HCT116 (cell line): Measurements from ENCODE around the gene KLHDC7B. TPM values are rescaled to one million over a fixed set of nuclear protein-coding genes. Genes with fewer than 3 reads are reported as not detected.

Source experiments
- ATAC-seq: fragments of 200-7000 bp; cut with Tn5 transposase; 2 replicates; pipeline ENCODE4 v1.9.1; 2020; ENCODE audit warnings: mild to moderate bottlenecking, moderate library complexity
- BruUV-seq: library from RNA; stranded (reverse); fragments of 400-500 nt; replicated peaks from 2 replicates; lab custom pipeline; 2021; lab: Mats Ljungman, UMichigan
- CTCF ChIA-PET: fragments of 300-600 bp; sonication (Branson Sonifier 250); formaldehyde crosslinking; loops from one replicate; lab custom pipeline; 2021; ENCODE audit warnings: antibody characterized with exemption; lab: Charles Lee
- POLR2A ChIA-PET: fragments of 300-600, 350-600 bp; sonication (Branson Sonifier 250); formaldehyde crosslinking; loops from one replicate; lab custom pipeline; 2021; ENCODE audit warnings: antibody characterized with exemption; lab: Charles Lee
- RAD21 ChIA-PET, 2 experiments: fragments of 300-600 bp; sonication (Branson Sonifier 250); formaldehyde crosslinking; loops; one replicate each; lab custom pipeline; 2023; ENCODE audit warnings: low total read pairs in 2 of 2; ENCODE audit not compliant: uncharacterized antibody in 2 of 2, unreplicated experiment in 2 of 2, low non-redundant PET in 1 of 2; lab: Charles Lee
- DNase-seq: peaks from one replicate; pipeline ENCODE4 v3.0.0-alpha.2; 2010; ENCODE audit warnings: low read depth, low spot score
- H2AFZ ChIP-seq: fragments of 200-600 bp; shearing (Covaris generic), sonication (generic); 2 replicates; pipeline ENCODE4 v1.6.1; 2017; ENCODE audit warnings: low read depth, mixed run types, mixed read lengths, antibody characterized with exemption, low read length; ENCODE audit not compliant: poor library complexity, severe bottlenecking
- H3K27ac ChIP-seq: 2 replicates; pipeline ENCODE4 v1.5.1; 2012; ENCODE audit warnings: low read depth, low read length
- H3K27me3 ChIP-seq: fragments of 200-600 bp; sonication (generic); 2 replicates; pipeline ENCODE4 v1.6.1; 2016; ENCODE audit warnings: mixed run types, low read length, mixed read lengths; ENCODE audit not compliant: insufficient read depth
- H3K36me3 ChIP-seq, 2 experiments: fragments of 200-500 bp in 1 of 2; fragments of 200-600 bp in 1 of 2; sonication (Bioruptor generic) in 1 of 2; sonication (generic) in 1 of 2; 2 replicates each; pipeline versions ENCODE4 v1.5.1 to v1.6.1; 2014 to 2016; ENCODE audit warnings: low read length in 2 of 2, inconsistent platforms in 1 of 2, mixed read lengths in 1 of 2, mixed run types in 1 of 2; ENCODE audit not compliant: insufficient read depth in 2 of 2, control insufficient read depth in 1 of 2
- H3K4me1 ChIP-seq, 2 experiments: fragments of 200-600 bp in 1 of 2; sonication (generic) in 1 of 2; 2 replicates each; pipeline versions ENCODE4 v1.5.1 to v1.6.1; 2012 to 2017; ENCODE audit warnings: low read length in 2 of 2, inconsistent platforms in 1 of 2, mild to moderate bottlenecking in 1 of 2, mixed read lengths in 1 of 2, mixed run types in 1 of 2, moderate library complexity in 1 of 2; ENCODE audit not compliant: insufficient read depth in 2 of 2, control insufficient read depth in 1 of 2
- H3K4me2 ChIP-seq: fragments of 200-600 bp; sonication (generic); 2 replicates; pipeline ENCODE4 v1.6.1; 2017; ENCODE audit warnings: mixed run types, low read length, mixed read lengths
- H3K4me3 ChIP-seq, 2 experiments: fragments of 200-600 bp in 1 of 2; sonication (generic) in 1 of 2; replicated peaks in 1 of 2; 2 replicates each; pipeline ENCODE4 v1.5.1; 2011 to 2016; ENCODE audit warnings: low read length in 2 of 2, control low read depth in 1 of 2, low read depth in 1 of 2, mild to moderate bottlenecking in 1 of 2, mixed read lengths in 1 of 2, mixed run types in 1 of 2
- H3K79me2 ChIP-seq: fragments of 200-600 bp; sonication (generic); 2 replicates; pipeline ENCODE4 v1.6.1; 2017; ENCODE audit warnings: mild to moderate bottlenecking, mixed run types, low read length, moderate library complexity, mixed read lengths; ENCODE audit not compliant: insufficient read depth
- H3K9ac ChIP-seq: fragments of 200-600 bp; sonication (generic); 2 replicates; pipeline ENCODE4 v1.6.1; 2016; ENCODE audit warnings: low read length, mixed read lengths
- H3K9me2 ChIP-seq: fragments of 200-600 bp; sonication (generic), shearing (Covaris generic); 2 replicates; pipeline ENCODE4 v1.6.1; 2017; ENCODE audit warnings: mixed run types, mild to moderate bottlenecking, moderate library complexity; ENCODE audit not compliant: insufficient read depth
- H3K9me3 ChIP-seq, 2 experiments: fragments of 200-500 bp in 1 of 2; fragments of 200-600 bp in 1 of 2; sonication (Bioruptor generic) in 1 of 2; sonication (generic) in 1 of 2; 2 replicates each; pipeline ENCODE4 v1.6.1; 2014 to 2017; ENCODE audit warnings: low read length in 2 of 2, mixed read lengths in 2 of 2, inconsistent platforms in 1 of 2, low read depth in 1 of 2, mild to moderate bottlenecking in 1 of 2, mixed run types in 1 of 2, moderate library complexity in 1 of 2; ENCODE audit not compliant: control insufficient read depth in 1 of 2, insufficient read depth in 1 of 2
- H4K20me1 ChIP-seq: fragments of 200-600 bp; sonication (generic), shearing (Covaris generic); 2 replicates; pipeline ENCODE4 v1.6.1; 2017; ENCODE audit warnings: mixed run types, mild to moderate bottlenecking, moderate library complexity; ENCODE audit not compliant: insufficient read depth
- CEBPB ChIP-seq: IDR thresholded peaks from 2 replicates; pipeline ENCODE4 v1.6.1; 2012; ENCODE audit warnings: low read depth
- CTCF ChIP-seq, 3 experiments: fragments of 200-600 bp in 1 of 3; sonication (generic) in 1 of 3; IDR thresholded peaks in 2 of 3; conservative IDR thresholded peaks in 1 of 3; 2 replicates each; pipeline ENCODE4 v1.5.1; 2012 to 2017; ENCODE audit warnings: low read depth in 2 of 3, low read length in 2 of 3, antibody characterized with exemption in 1 of 3, borderline replicate concordance in 1 of 3, control low read depth in 1 of 3, mild to moderate bottlenecking in 1 of 3, mixed read lengths in 1 of 3, mixed run types in 1 of 3, moderate library complexity in 1 of 3; ENCODE audit not compliant: insufficient read depth in 1 of 3
- POLR2AphosphoS5 ChIP-seq: IDR thresholded peaks from 2 replicates; pipeline ENCODE4 v1.6.1; 2011; ENCODE audit warnings: mild to moderate bottlenecking, low read depth, low read length, moderate library complexity
- RAD21 ChIP-seq: IDR thresholded peaks from 2 replicates; pipeline ENCODE4 v1.6.1; 2012; ENCODE audit warnings: low read depth, mild to moderate bottlenecking
- intact Hi-C: fragments of 100-400 bp; cut with micrococcal nuclease; formaldehyde crosslinking; loops from 2 replicates; pipeline ENCODE4 v1.10.0; 2022
- total RNA-seq: library from RNA; stranded (reverse); gene quantifications from one replicate; pipeline ENCODE4 v1.2.1, GENCODE V29; 2021; ENCODE audit not compliant: unreplicated experiment

The KLHDC7B gene
- total RNA-seq, 1 experiment from 2014 or later = 0.69 TPM

- peak overlapping the region in 1 of 2 experiments; percentile 9; a peak in 1 of 4 replicates for H3K4me3 ChIP-seq
Measured at GRCh38 chr22:50498322-50498890, 47.3 kb upstream of the KLHDC7B start.

More at GRCh38 chr22:50498322-50498890, 47.3 kb upstream of the KLHDC7B start:
- ChIA-PET POLR2A (no interaction called here), CTCF (interaction anchor here (0.8 to 2.5 kb wide), 10 partner anchors 9 to 257 kb away, joined by 3 to 10 read pairs (median 4); partner anchors contain the start of genes LMF2, NCAPH2 and SCO2), RAD21 (no interaction called here)
- no peaks in the 10 kb centered on the region for H3K9me2 ChIP-seq
- no peaks in the 10 kb centered on the region for H3K9me3 ChIP-seq
- H4K20me1 ChIP-seq = no peaks in the 10 kb centered on the region
- intact Hi-C loops = loop anchor here (5.0 kb wide), 1 partner anchor 246 kb away; the partner anchor contains the start of gene HDAC10
- peak; percentile 44 for DNase-seq
- H3K27me3 ChIP-seq = no peaks in the 10 kb centered on the region
- H2AFZ ChIP-seq = no peak overlapping the region
- no peaks in the 10 kb centered on the region for H3K36me3 ChIP-seq
- peak; percentile 91 for ATAC-seq
- no TSS peak for BruUV-seq
- H3K4me1 ChIP-seq = peaks cover 4 to 8% of the 10 kb centered on the region in 2 experiments; a peak in 3 of 4 replicates
- peak overlapping the region; percentile 59 for H3K4me2 ChIP-seq
- no peaks in the 10 kb centered on the region for H3K79me2 ChIP-seq
- H3K27ac ChIP-seq = no peak overlapping the region
- no peak overlapping the region for H3K9ac ChIP-seq
- TF ChIP-seq RAD21 (peak; percentile 82), CEBPB (no peak), POLR2AphosphoS5 (no peak), CTCF (IDR thresholded peaks at IDR 0.05 in 2 of 3, conservative IDR thresholded peaks at IDR 0.05 in 1 of 3; ENCODE audit: borderline replicate concordance in 1 of 3, insufficient read depth in 1 of 3, low read depth in 2 of 3, low read length in 2 of 3) (peak; percentile 68 to 77 (median 76))
- TF ChIP-seq, all 23 proteins: peak for 2
